ENCODE data around the gene VASN. TPM values are rescaled to one million over a fixed set of nuclear protein-coding genes. Genes with fewer than 3 reads are reported as not detected.

VASN gene
- total and polyA plus RNA-seq, 9 of the 15 experiments (the other 6 are each of a cell fraction or from before 2014, with no cell fraction given): 0.01 to 2.5 (median 0.41) TPM; not detected in 1

GRCh38 chr16:4330277-4330874, 41.3 kb upstream of the VASN start:
- BruUV-seq (replicated peaks): no TSS peak
- Histone ChIP-seq H3K9me3 (replicated peaks; ENCODE audit: control insufficient read depth, insufficient read depth, low read depth, low read length) (no peaks in the 10 kb centered on the region), H4K20me1 (replicated peaks; ENCODE audit: control insufficient read depth, insufficient read depth, low read length) (0 out of 2 replicates have a peak, but pooled peaks cover 8% of the 10 kb centered on the region), H3K9ac (ENCODE audit: insufficient read depth in 1 of 2, low read depth in 2 of 2, low read length in 2 of 2) (no peak overlapping the region; a peak in 1 of 4 replicates), H3K79me2 (ENCODE audit: control insufficient read depth, insufficient read depth, low read length) (peaks cover 1% of the 10 kb centered on the region; the same call in 2 of the 3 replicates), H3K27me3 (ENCODE audit: control insufficient read depth in 2 of 2, insufficient read depth in 2 of 2, low read length in 2 of 2) (no peaks in the 10 kb centered on the region), H3K4me2 (ENCODE audit: insufficient read depth, low read length) (no peak overlapping the region), H3K4me3 (no peak overlapping the region), H3K36me3 (ENCODE audit: control insufficient read depth, insufficient read depth, low read length) (peaks cover 6% of the 10 kb centered on the region; the same call in 1 of the 3 replicates), H3K4me1 (replicated peaks in 1 of 2; ENCODE audit: control insufficient read depth in 2 of 2, insufficient read depth in 2 of 2, low read length in 2 of 2) (peaks cover 4 to 56% of the 10 kb centered on the region in 2 experiments; a peak in 4 of 5 replicates), H3K9me1 (ENCODE audit: control insufficient read depth, insufficient read depth, low read length) (no peaks in the 10 kb centered on the region), H3K27ac (ENCODE audit: extremely low read depth, low read depth, low read length) (no peak overlapping the region), H2AFZ (ENCODE audit: low read depth, low read length) (no peak overlapping the region)
- intact Hi-C loops (cut with micrococcal nuclease): loop anchor here (1.0 to 2.0 kb wide), 4 partner anchors 42 to 347 kb away; no protein-coding TSS in a partner anchor
- FAIRE-seq: peak; percentile 77
- in situ Hi-C loops (cut with MboI): loop anchor here (5.0 kb wide), 1 partner anchor 43 kb away; no protein-coding TSS in a partner anchor
- ATAC-seq: peak; percentile 98
- WGBS (ENCODE audit: insufficient coverage, low coverage, missing lambda C conversion rate): 28% methylated on average over 13 of the region's 14 CpGs
- POLR2A ChIA-PET: interaction anchor here (0.6 to 0.9 kb wide), 3 partner anchors 32 to 342 kb away, joined by 3 read pairs; no protein-coding TSS in a partner anchor
- CTCF ChIA-PET (ENCODE audit: low intra/inter-chr PET ratio): interaction anchor here (0.6 to 3.6 kb wide), 7 partner anchors 40 to 348 kb away, joined by 3 to 19 read pairs (median 3); no protein-coding TSS in a partner anchor
- DNase-seq (ENCODE audit: extremely low read depth in 1 of 4, low spot score in 3 of 4): peak; percentile 81 to 87 (median 83)
- TF ChIP-seq HBP1 (CRISPR knock-in tag; IDR thresholded peaks at IDR 0.05) (no peak), MBD2 (IDR thresholded peaks at IDR 0.05; ENCODE audit: borderline replicate concordance, low read depth) (no peak), HCFC1 (IDR thresholded peaks at IDR 0.05; ENCODE audit: low read depth, low read length) (peak; percentile 17; the same call in 1 of the 2 replicates), CTCF (IDR thresholded peaks at IDR 0.05 in 2 of 3, conservative IDR thresholded peaks at IDR 0.05 in 1 of 3; ENCODE audit: insufficient read depth in 2 of 3, low read depth in 1 of 3, low read length in 3 of 3) (peak; percentile 94 to 97 (median 97)), POLR3A (IDR thresholded peaks at IDR 0.05; ENCODE audit: borderline replicate concordance, extremely low read depth, insufficient read depth, insufficient read length) (no peak), RB1 (IDR thresholded peaks at IDR 0.05; ENCODE audit: low read depth) (peak; percentile 43; the same call in 1 of the 2 replicates), NBN (IDR thresholded peaks at IDR 0.05; ENCODE audit: low read depth) (no peak), ZNF384 (IDR thresholded peaks at IDR 0.05; ENCODE audit: low read depth, low read length) (0 out of 2 replicates have a peak, but pooled peaks have one; percentile 28), HNRNPUL1 (IDR thresholded peaks at IDR 0.05; ENCODE audit: low read length) (no peak), ZBTB8A (IDR thresholded peaks at IDR 0.05; ENCODE audit: partially characterized antibody) (no peak), CC2D1A (IDR thresholded peaks at IDR 0.05) (0 out of 2 replicates have a peak, but pooled peaks have one; percentile 35), MAZ (CRISPR knock-in tag; conservative IDR thresholded peaks at IDR 0.05 in 1 of 2, IDR thresholded peaks at IDR 0.05 in 1 of 2) (peak; percentile 24 to 81; a peak in 2 of 4 replicates), MYNN (IDR thresholded peaks at IDR 0.05) (0 out of 2 replicates have a peak, but pooled peaks have one; percentile 38), MYNN (CRISPR knock-in tag; IDR thresholded peaks at IDR 0.05) (no peak)
- TF ChIP-seq, protein P1, sequence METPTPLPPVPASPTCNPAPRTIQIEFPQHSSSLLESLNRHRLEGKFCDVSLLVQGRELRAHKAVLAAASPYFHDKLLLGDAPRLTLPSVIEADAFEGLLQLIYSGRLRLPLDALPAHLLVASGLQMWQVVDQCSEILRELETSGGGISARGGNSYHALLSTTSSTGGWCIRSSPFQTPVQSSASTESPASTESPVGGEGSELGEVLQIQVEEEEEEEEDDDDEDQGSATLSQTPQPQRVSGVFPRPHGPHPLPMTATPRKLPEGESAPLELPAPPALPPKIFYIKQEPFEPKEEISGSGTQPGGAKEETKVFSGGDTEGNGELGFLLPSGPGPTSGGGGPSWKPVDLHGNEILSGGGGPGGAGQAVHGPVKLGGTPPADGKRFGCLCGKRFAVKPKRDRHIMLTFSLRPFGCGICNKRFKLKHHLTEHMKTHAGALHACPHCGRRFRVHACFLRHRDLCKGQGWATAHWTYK (CRISPR knock-in tag; IDR thresholded peaks at IDR 0.05): peak; percentile 54; the same call in 1 of the 2 replicates

Data from K562 (cell line).